ENCODE measurements around the gene IRX6. TPM values are rescaled to one million over a fixed set of nuclear protein-coding genes. Genes with fewer than 3 reads are reported as not detected.
A peak's percentile ranks its signal among the peaks of the same experiment; 100 is the strongest.

Gene IRX6
- total and polyA plus RNA-seq, 2 of the 8 experiments (the other 6 are each of a cell fraction or from before 2014, with no cell fraction given): 0.61 TPM; not detected in 1

- Histone ChIP-seq H3K4me2 (ENCODE audit: insufficient read depth in 1 of 2, low read depth in 2 of 2, low read length in 2 of 2) (peak overlapping the region; percentile 80 to 92), H2BK15ac (ENCODE audit: low read length) (no peak overlapping the region), H3K4me3 (ENCODE audit: extremely low read depth in 1 of 4, insufficient read depth in 2 of 4, low read depth in 3 of 4, low read length in 4 of 4) (peak overlapping the region; percentile 32 to 81 (median 50)), H2BK120ac (replicated peaks; ENCODE audit: low read depth, low read length) (no peak overlapping the region), H3K4ac (replicated peaks; ENCODE audit: insufficient read length, low read depth, low read length) (no peak overlapping the region), H3K79me1 (ENCODE audit: low read depth, low read length) (no peaks in the 10 kb centered on the region), H2BK5ac (ENCODE audit: low read depth, low read length) (no peak overlapping the region), H3K79me2 (ENCODE audit: control insufficient read depth in 1 of 2, insufficient read depth in 2 of 2, low read length in 2 of 2) (no peaks in the 10 kb centered on the region), H2BK20ac (ENCODE audit: low read length) (no peak overlapping the region), H4K8ac (ENCODE audit: extremely low read depth, insufficient read depth, low read length) (peak overlapping the region; percentile 84), H2AFZ (ENCODE audit: low read length) (peak overlapping the region; percentile 27), H3K23ac (ENCODE audit: insufficient read length) (no peak overlapping the region), H3K27me3 (replicated peaks in 1 of 4; ENCODE audit: control insufficient read depth in 3 of 4, extremely low read depth in 1 of 4, insufficient read depth in 3 of 4, low read length in 3 of 4) (peaks cover 55 to 67% (median 65%) of the 10 kb centered on the region in 4 experiments), H3K56ac (replicated peaks; ENCODE audit: insufficient read length, low read depth, low read length) (no peak overlapping the region), H3K18ac (ENCODE audit: extremely low read depth, low read length) (no peak overlapping the region; the same call in 1 of the 2 replicates), H4K91ac (replicated peaks; ENCODE audit: insufficient read length, low read length) (no peak overlapping the region), H3K23me2 (ENCODE audit: low read depth, low read length) (peaks cover 16% of the 10 kb centered on the region; the same call in 1 of the 2 replicates), H3K9ac (replicated peaks in 1 of 4; ENCODE audit: extremely low read depth in 1 of 4, low read depth in 3 of 4, low read length in 3 of 4) (no peak overlapping the region), H4K20me1 (replicated peaks in 1 of 2; ENCODE audit: control insufficient read depth in 1 of 2, insufficient read depth in 2 of 2, low read length in 2 of 2) (peaks cover 5 to 7% of the 10 kb centered on the region in 2 experiments), H3K4me1 (replicated peaks in 1 of 4; ENCODE audit: control insufficient read depth in 3 of 4, insufficient read depth in 4 of 4, low read length in 3 of 4) (peaks cover 0 to 15% (median 4%) of the 10 kb centered on the region in 4 experiments; a peak in 5 of 7 replicates), H2BK12ac (ENCODE audit: low read depth, low read length) (no peak overlapping the region; the same call in 1 of the 2 replicates), H3K27ac (ENCODE audit: low read depth, low read length) (no peak overlapping the region), H3K9me3 (ENCODE audit: insufficient read depth in 2 of 2, low read depth in 1 of 2, low read length in 1 of 2) (no peaks in the 10 kb centered on the region), H4K5ac (ENCODE audit: insufficient read length, low read depth, low read length) (no peak overlapping the region), H2AK5ac (ENCODE audit: low read depth, low read length) (no peak overlapping the region), H3K14ac (ENCODE audit: insufficient read length) (no peak overlapping the region), H3K36me3 (ENCODE audit: control insufficient read depth in 2 of 4, insufficient read depth in 4 of 4, low read length in 3 of 4) (no peaks in the 10 kb centered on the region)
- ChIA-PET CTCF (ENCODE audit: partially characterized antibody) (interaction anchor here (0.5 to 3.1 kb wide), 30 partner anchors 9 to 394 kb away, joined by 3 to 15 read pairs (median 4); partner anchors contain the start of gene IRX5), POLR2A (ENCODE audit: partially characterized antibody) (interaction anchor here (1.0 to 1.5 kb wide), 2 partner anchors 8 to 10 kb away, joined by 3 to 5 read pairs; no protein-coding TSS in a partner anchor)
- DNase-seq (ENCODE audit: low read depth in 1 of 2, low spot score in 2 of 2): peak in 1 of 2 experiments; percentile 73
- no peak for FAIRE-seq
- 2% methylated on average over 61 of the region's 70 CpGs; no CpG with 5 or more reads in 1 of the 2 experiments for WGBS, 2 experiments (ENCODE audit: extremely low coverage in 1 of 2, insufficient coverage in 1 of 2, insufficient read length in 1 of 2, insufficient replicate concordance in 2 of 2, low coverage in 1 of 2, low lambda C conversion rate in 2 of 2, missing lambda C conversion rate in 1 of 2)
- TF ChIP-seq GTF2F1 (IDR thresholded peaks at IDR 0.05; ENCODE audit: borderline replicate concordance, low read depth, low read length): no peak
- TF ChIP-seq HDAC6 (IDR thresholded peaks at IDR 0.05; ENCODE audit: low read depth, low read length): no peak
- TF ChIP-seq SP1 (IDR thresholded peaks at IDR 0.05; ENCODE audit: low read depth, low read length): no peak
- no peak for TF ChIP-seq SP2 (IDR thresholded peaks at IDR 0.05; ENCODE audit: low read length)
These were observed 479 bp downstream of the IRX6 start for GRCh38 chr16:55324285-55325079.
